Neuronal stem cell (in vitro differentiated cells): Measurements from ENCODE around the gene PSMA7. TPM values are rescaled to one million over a fixed set of nuclear protein-coding genes. Genes with fewer than 3 reads are reported as not detected.

Experiments
- DNase-seq: peaks from one replicate; pipeline ENCODE4 v3.0.0-alpha.2; 2013; ENCODE audit warnings: low spot score
- H2AFZ ChIP-seq: one replicate; pipeline ENCODE4 v1.6.1; 2013; ENCODE audit warnings: mild to moderate bottlenecking, low read length, inconsistent platforms
- H2AK5ac ChIP-seq: 2 replicates; pipeline ENCODE4 v1.6.1; 2013; ENCODE audit warnings: low read depth, mild to moderate bottlenecking, inconsistent platforms, low read length, moderate library complexity, mixed read lengths
- H2BK120ac ChIP-seq: 2 replicates; pipeline ENCODE4 v1.6.1; 2013; ENCODE audit warnings: low read depth, mild to moderate bottlenecking, inconsistent platforms, low read length, moderate library complexity, mixed read lengths
- H2BK12ac ChIP-seq: one replicate; pipeline ENCODE4 v1.6.1; 2013; ENCODE audit warnings: low read length, inconsistent platforms
- H2BK15ac ChIP-seq: 2 replicates; pipeline ENCODE4 v1.6.1; 2013; ENCODE audit warnings: mild to moderate bottlenecking, low read length, inconsistent platforms, mixed read lengths
- H2BK5ac ChIP-seq: one replicate; pipeline ENCODE4 v1.6.1; 2013; ENCODE audit warnings: inconsistent platforms, mild to moderate bottlenecking, low read length, moderate library complexity
- H3K14ac ChIP-seq: one replicate; pipeline ENCODE4 v1.6.1; 2013; ENCODE audit warnings: low read length, inconsistent platforms
- H3K18ac ChIP-seq: 2 replicates; pipeline ENCODE4 v1.6.1; 2013; ENCODE audit warnings: low read length, inconsistent platforms
- H3K23ac ChIP-seq: 2 replicates; pipeline ENCODE4 v1.6.1; 2013; ENCODE audit warnings: low read depth, mild to moderate bottlenecking, mixed read lengths, low read length, inconsistent platforms; ENCODE audit not compliant: poor library complexity
- H3K27ac ChIP-seq: replicated peaks from 3 replicates; pipeline ENCODE4 v1.5.1; 2013; ENCODE audit warnings: low read length, inconsistent platforms
- H3K27me3 ChIP-seq, 3 experiments: 2 replicates each; pipeline ENCODE4 v1.6.1; 2013; ENCODE audit warnings: low read length in 3 of 3, mild to moderate bottlenecking in 2 of 3, inconsistent platforms in 1 of 3, low read depth in 1 of 3, mixed read lengths in 1 of 3, moderate library complexity in 1 of 3; ENCODE audit not compliant: control insufficient read depth in 3 of 3, insufficient read depth in 3 of 3
- H3K36me3 ChIP-seq, 2 donors: replicated peaks in 1 of 2; 2 replicates each; pipeline ENCODE4 v1.6.1; 2013; ENCODE audit warnings: low read length in 2 of 2; ENCODE audit not compliant: control insufficient read depth in 2 of 2, insufficient read depth in 2 of 2
- H3K4ac ChIP-seq: 2 replicates; pipeline ENCODE4 v1.6.1; 2013; ENCODE audit warnings: inconsistent platforms, mild to moderate bottlenecking, low read length, moderate library complexity
- H3K4me1 ChIP-seq, 2 donors: 1 replicate in 1 of 2; 2 replicates in 1 of 2; pipeline ENCODE4 v1.6.1; 2013; ENCODE audit warnings: low read length in 2 of 2, low read depth in 1 of 2; ENCODE audit not compliant: control insufficient read depth in 2 of 2, insufficient read depth in 1 of 2
- H3K4me2 ChIP-seq: one replicate; pipeline ENCODE4 v1.6.1; 2013; ENCODE audit warnings: mild to moderate bottlenecking, low read length, inconsistent platforms; ENCODE audit not compliant: insufficient read depth, poor library complexity, severe bottlenecking
- H3K4me3 ChIP-seq, 2 donors: 2 replicates each; pipeline ENCODE4 v1.5.1; 2013; ENCODE audit warnings: low read length in 2 of 2, mild to moderate bottlenecking in 2 of 2, inconsistent platforms in 1 of 2, moderate library complexity in 1 of 2
- H3K79me1 ChIP-seq: one replicate; pipeline ENCODE4 v1.6.1; 2013; ENCODE audit warnings: low read depth, mild to moderate bottlenecking, inconsistent platforms, low read length, moderate library complexity
- H3K9ac ChIP-seq: one replicate; pipeline ENCODE4 v1.6.1; 2013; ENCODE audit warnings: mild to moderate bottlenecking, low read depth, low read length, inconsistent platforms; ENCODE audit not compliant: poor library complexity
- H3K9me3 ChIP-seq, 2 donors: replicated peaks in 1 of 2; 2 replicates each; pipeline versions ENCODE3 to v1.6.1; 2013; ENCODE audit warnings: low read length in 2 of 2, mild to moderate bottlenecking in 2 of 2, inconsistent platforms in 1 of 2, low read depth in 1 of 2, mixed read lengths in 1 of 2, moderate library complexity in 1 of 2; ENCODE audit not compliant: control insufficient read depth in 2 of 2, insufficient read depth in 1 of 2
- H4K8ac ChIP-seq: one replicate; pipeline ENCODE4 v1.6.1; 2013; ENCODE audit warnings: low read depth, mild to moderate bottlenecking, inconsistent platforms, low read length, moderate library complexity
- H4K91ac ChIP-seq: one replicate; pipeline ENCODE4 v1.6.1; 2013; ENCODE audit warnings: low read length, low read depth, mild to moderate bottlenecking, inconsistent platforms; ENCODE audit not compliant: poor library complexity
- WGBS, 2 donors: extraction: QIAGEN DNeasy Blood & Tissue Kit; methylation state at CpG; one replicate each; pipeline ENCODE4 v1.1.7; 2013; ENCODE audit warnings: missing lambda C conversion rate in 2 of 2, mixed read lengths in 1 of 2; ENCODE audit not compliant: insufficient read length in 2 of 2, insufficient replicate concordance in 1 of 2; ENCODE audit errors: extremely low coverage in 2 of 2; 5-methylcytosine and 5-hydroxymethylcytosine counted together
- polyA plus RNA-seq, 2 experiments: library from polyadenylated mRNA; stranded (reverse); fragments of 200-250 nt; gene quantifications; one replicate each; pipeline ENCODE4 v1.2.3, GENCODE V29; 2013

Gene PSMA7
- 299 TPM for polyA plus RNA-seq (2013, experiment 1 of 2)
- 308 TPM for polyA plus RNA-seq (2013, experiment 2 of 2)

GRCh38 chr20:62143081-62143956, at the start of gene PSMA7, which contains the start of gene SS18L1:
PSMA7 (minus strand) TSS chr20:62143394; CDS start chr20:62143303, 91 bp downstream.
SS18L1 (plus strand) TSS chr20:62143769; CDS start chr20:62143821, 52 bp downstream.
- H3K9me3 ChIP-seq, result peaks cover 3 to 6% of the 10 kb centered on the region in 2 donors
- H3K9ac ChIP-seq, result peak within 1 kb of the TSS; percentile 96
- WGBS, 2 donors, result no CpG with 5 or more reads among the region's 148 CpGs
- H3K18ac ChIP-seq, result peak within 1 kb of the TSS; percentile 99
- H4K91ac ChIP-seq, result no peak within 1 kb of the TSS
- peak within 1 kb of the TSS; percentile 84 to 96 for H3K4me3 ChIP-seq
- peak within 1 kb of the TSS; percentile 99 for H2BK5ac ChIP-seq
- H2BK120ac ChIP-seq, result no peak within 1 kb of the TSS
- peaks cover 10 to 12% of the 10 kb centered on the region in 2 donors for H3K4me1 ChIP-seq
- H2BK15ac ChIP-seq, result no peak within 1 kb of the TSS
- H3K27ac ChIP-seq, result peak within 1 kb of the TSS; percentile 81
- H3K27me3 ChIP-seq, result no peaks in the 10 kb centered on the region
- H3K79me1 ChIP-seq, result peaks cover 24% of the 10 kb centered on the region
- H3K23ac ChIP-seq, result peak within 1 kb of the TSS; percentile 82
- DNase-seq, result peak; percentile 83
- peak within 1 kb of the TSS; percentile 11 for H2BK12ac ChIP-seq
- no peak within 1 kb of the TSS for H4K8ac ChIP-seq
- H3K14ac ChIP-seq, result peak within 1 kb of the TSS; percentile 85
- peak within 1 kb of the TSS; percentile 71 for H2AK5ac ChIP-seq
- H3K4ac ChIP-seq, result no peak within 1 kb of the TSS
- peak within 1 kb of the TSS; percentile 86 for H2AFZ ChIP-seq
- peaks cover 32 to 58% of the 10 kb centered on the region in 2 donors for H3K36me3 ChIP-seq
- peak within 1 kb of the TSS; percentile 77 for H3K4me2 ChIP-seq

- H3K79me1 ChIP-seq, result peaks cover 10% of the 10 kb centered on the region
- H3K4me1 ChIP-seq, result no peaks in the 10 kb centered on the region
- no peaks in the 10 kb centered on the region for H3K9me3 ChIP-seq
- no peaks in the 10 kb centered on the region for H3K27me3 ChIP-seq
- no peak overlapping the region for H3K18ac ChIP-seq
- no peak overlapping the region for H4K8ac ChIP-seq
- H3K4ac ChIP-seq, result no peak overlapping the region
- no peak for DNase-seq
- H2BK12ac ChIP-seq, result no peak overlapping the region
- H2AFZ ChIP-seq, result no peak overlapping the region
- no peak overlapping the region for H2BK5ac ChIP-seq
- no peak overlapping the region for H2AK5ac ChIP-seq
- no peak overlapping the region for H3K4me3 ChIP-seq
- no peak overlapping the region for H3K14ac ChIP-seq
- WGBS, 2 donors, result no CpG with 5 or more reads among the region's 10 CpGs
- peaks cover 12 to 54% of the 10 kb centered on the region in 2 donors for H3K36me3 ChIP-seq
- H3K23ac ChIP-seq, result no peak overlapping the region
- no peak overlapping the region for H2BK15ac ChIP-seq
- no peak overlapping the region for H3K27ac ChIP-seq
- H2BK120ac ChIP-seq, result no peak overlapping the region
- no peak overlapping the region for H3K4me2 ChIP-seq
- H3K9ac ChIP-seq, result no peak overlapping the region
- H4K91ac ChIP-seq, result no peak overlapping the region
Observed at GRCh38 chr20:62192635-62193034, 49.4 kb upstream of the PSMA7 start.

- Histone ChIP-seq H4K8ac (no peak overlapping the region), H3K18ac (no peak overlapping the region), H3K23ac (no peak overlapping the region), H3K79me1 (peaks cover 10% of the 10 kb centered on the region), H2BK15ac (no peak overlapping the region), H2BK120ac (no peak overlapping the region), H2AK5ac (no peak overlapping the region), H3K4me2 (no peak overlapping the region), H2BK5ac (peak overlapping the region; percentile 0), H3K4ac (no peak overlapping the region), H3K9me3 (no peaks in the 10 kb centered on the region), H2BK12ac (no peak overlapping the region), H2AFZ (no peak overlapping the region), H3K9ac (no peak overlapping the region), H4K91ac (no peak overlapping the region), H3K14ac (no peak overlapping the region), H3K27me3 (no peaks in the 10 kb centered on the region), H3K36me3 (peaks cover 10 to 50% of the 10 kb centered on the region in 2 donors), H3K4me3 (peak overlapping the region in 1 of 2 donors; percentile 46), H3K27ac (no peak overlapping the region), H3K4me1 (no peaks in the 10 kb centered on the region)
- no peak for DNase-seq
- WGBS, 2 donors, result no CpG with 5 or more reads among the region's 14 CpGs
Observed at GRCh38 chr20:62191781-62192559, 48.8 kb upstream of the PSMA7 start.
